Naive thymus-derived CD8-positive, alpha-beta T cell (primary cell): ENCODE results near the gene RNF114. TPM values are rescaled to one million over a fixed set of nuclear protein-coding genes. Genes with fewer than 3 reads are reported as not detected.

ENCODE experiments used
- ATAC-seq, 2 donors: fragments of 150-1000 bp; cut with Tn5 transposase in 1 of 2; sonication (Bioruptor Pico), chemical (Tn5 transposase) in 1 of 2; 1 replicate in 1 of 2; 2 replicates in 1 of 2; pipeline ENCODE4 v1.10.0; 2021; ENCODE audit warnings: mild to moderate bottlenecking in 2 of 2, moderate library complexity in 2 of 2
- POLR2A ChIA-PET: fragments of 350-600 bp; sonication (Branson Sonifier 250); formaldehyde crosslinking; loops from one replicate; lab custom pipeline; 2021; ENCODE audit warnings: antibody characterized with exemption; lab: Charles Lee
- DNase-seq, 10 donors: peaks; one replicate each; pipeline versions ENCODE4 v3.0.0 to v3.0.0-alpha.2; 2020 to 2022
- H3K27ac Mint-ChIP-seq, 10 donors: one replicate each; pipeline ENCODE4 v1.8.0; 2020 to 2022; ENCODE audit warnings: mild to moderate bottlenecking in 10 of 10, mixed read lengths in 10 of 10, moderate library complexity in 4 of 10, inconsistent platforms in 1 of 10
- H3K27me3 Mint-ChIP-seq, 5 donors: one replicate each; pipeline ENCODE4 v1.8.0; 2021 to 2022; ENCODE audit warnings: mixed read lengths in 5 of 5
- H3K36me3 Mint-ChIP-seq, 3 donors: one replicate each; pipeline ENCODE4 v1.8.0; 2020 to 2022; ENCODE audit warnings: mixed read lengths in 3 of 3, mild to moderate bottlenecking in 2 of 3, inconsistent platforms in 1 of 3
- H3K4me1 Mint-ChIP-seq, 4 donors: one replicate each; pipeline ENCODE4 v1.8.0; 2021 to 2022; ENCODE audit warnings: mixed read lengths in 4 of 4
- H3K4me3 Mint-ChIP-seq, 10 donors: one replicate each; pipeline ENCODE4 v1.8.0; 2020 to 2022; ENCODE audit warnings: mild to moderate bottlenecking in 10 of 10, mixed read lengths in 10 of 10, moderate library complexity in 6 of 10, inconsistent platforms in 1 of 10
- H3K9me3 Mint-ChIP-seq, 9 donors: one replicate each; pipeline ENCODE4 v1.8.0; 2020 to 2022; ENCODE audit warnings: mixed read lengths in 9 of 9, mild to moderate bottlenecking in 3 of 9, inconsistent platforms in 1 of 9, moderate library complexity in 1 of 9
- polyA plus RNA-seq, 3 donors: library from polyadenylated mRNA; unstranded; fragments of 300-500 nt; fragmentation: Illumina TruSeq; gene quantifications; one replicate each; pipeline ENCODE4 v1.2.3, GENCODE V29; 2021
- total RNA-seq, 8 experiments: library from RNA in 2 of 8; stranded (reverse) in 2 of 8; gene quantifications; one replicate each; pipeline ENCODE4 v1.2.3 and lab custom pipeline; 2021 to 2026

Gene RNF114
- total and polyA plus RNA-seq, 5 experiments from 2014 or later = 104 to 133 (median 123) TPM

DNA sequence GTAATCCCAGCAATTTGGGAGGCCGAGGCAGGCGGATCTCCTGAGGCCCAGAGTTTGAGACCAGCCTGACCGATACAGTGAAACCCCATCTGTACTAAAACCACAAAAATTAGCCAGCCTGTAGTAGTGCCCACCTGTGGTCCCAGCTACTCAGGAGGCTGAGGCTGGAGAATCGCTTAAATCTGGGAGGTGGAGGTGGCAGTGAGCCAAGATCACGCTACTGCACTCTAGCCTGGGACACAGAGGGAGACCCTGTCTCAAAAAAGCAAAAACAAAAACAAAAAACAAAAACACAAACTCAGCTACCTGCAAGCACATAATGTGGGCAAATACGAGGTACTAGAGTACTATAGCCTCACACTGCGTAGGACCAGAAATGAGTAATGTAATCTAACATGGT lies 17.2 kb upstream of the RNF114 start:
- H3K9me3 Mint-ChIP-seq = no peaks in the 10 kb centered on the region
- POLR2A ChIA-PET = interaction anchor here (0.8 kb wide), 1 partner anchor 16 kb away, joined by 3 read pairs; no protein-coding TSS in a partner anchor
- DNase-seq (no peak), ATAC-seq (no peak)
- no peak overlapping the region for H3K4me3 Mint-ChIP-seq
- H3K36me3 Mint-ChIP-seq = no peaks in the 10 kb centered on the region
- no peak overlapping the region for H3K27ac Mint-ChIP-seq
- no peaks in the 10 kb centered on the region for H3K27me3 Mint-ChIP-seq
- H3K4me1 Mint-ChIP-seq = peaks cover 13 to 25% (median 20%) of the 10 kb centered on the region in 4 donors

DNA sequence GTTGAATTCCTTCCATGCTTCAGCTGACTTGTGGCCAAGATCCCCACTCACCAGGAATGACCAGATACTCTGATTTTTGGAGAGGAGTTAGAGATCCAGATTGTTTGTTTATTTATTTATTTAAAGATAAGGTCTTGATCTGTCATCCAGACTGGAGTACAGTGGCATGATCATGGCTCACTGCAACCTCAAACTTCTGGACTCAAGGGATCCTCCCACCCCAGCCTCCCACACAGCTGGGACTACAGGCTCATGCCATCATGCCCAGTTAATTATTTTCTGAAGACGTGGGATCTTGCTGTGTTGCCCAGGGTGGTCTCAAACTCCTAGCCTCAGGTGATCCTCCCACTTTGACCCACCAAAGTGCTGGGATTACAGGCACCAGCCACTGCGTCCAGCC lies 16.7 kb upstream of the RNF114 start:
- no peaks in the 10 kb centered on the region for H3K36me3 Mint-ChIP-seq
- no peak overlapping the region for H3K27ac Mint-ChIP-seq
- peaks cover 9 to 20% (median 16%) of the 10 kb centered on the region in 4 donors for H3K4me1 Mint-ChIP-seq
- no peak overlapping the region for H3K4me3 Mint-ChIP-seq
- DNase-seq = no peak
- POLR2A ChIA-PET = interaction anchor here (0.8 kb wide), 1 partner anchor 16 kb away, joined by 3 read pairs; no protein-coding TSS in a partner anchor
- H3K27me3 Mint-ChIP-seq = peaks cover 0 to 2% (median 0%) of the 10 kb centered on the region in 5 donors
- no peak for ATAC-seq
- H3K9me3 Mint-ChIP-seq = no peaks in the 10 kb centered on the region

DNA sequence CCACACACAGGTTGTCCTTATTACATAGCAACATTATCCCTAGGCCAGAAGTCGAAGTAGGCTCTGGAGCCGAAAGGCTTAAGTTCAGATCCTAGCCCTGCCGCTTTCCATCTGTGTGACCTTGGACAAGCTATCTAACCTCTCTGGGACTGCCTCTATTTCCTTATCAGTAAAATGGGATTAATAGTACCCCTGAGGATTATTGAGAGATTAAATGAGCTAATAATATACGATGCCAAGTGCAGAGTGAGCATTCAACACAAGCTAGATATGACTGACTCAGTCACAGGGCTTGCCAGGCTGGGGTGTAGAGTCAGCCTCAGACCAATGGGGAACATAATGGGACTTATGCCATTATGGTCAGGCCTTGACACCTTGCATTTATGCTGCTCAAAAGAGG lies 11.9 kb upstream of the RNF114 start:
- ATAC-seq (no peak), DNase-seq (no peak)
- peaks cover 0 to 2% (median 0%) of the 10 kb centered on the region in 5 donors for H3K27me3 Mint-ChIP-seq
- POLR2A ChIA-PET = no interaction called here
- H3K4me1 Mint-ChIP-seq = peaks cover 0 to 8% (median 3%) of the 10 kb centered on the region in 4 donors
- H3K9me3 Mint-ChIP-seq = no peaks in the 10 kb centered on the region
- H3K36me3 Mint-ChIP-seq = no peaks in the 10 kb centered on the region
- no peak overlapping the region for H3K27ac Mint-ChIP-seq
- no peak overlapping the region for H3K4me3 Mint-ChIP-seq

DNA sequence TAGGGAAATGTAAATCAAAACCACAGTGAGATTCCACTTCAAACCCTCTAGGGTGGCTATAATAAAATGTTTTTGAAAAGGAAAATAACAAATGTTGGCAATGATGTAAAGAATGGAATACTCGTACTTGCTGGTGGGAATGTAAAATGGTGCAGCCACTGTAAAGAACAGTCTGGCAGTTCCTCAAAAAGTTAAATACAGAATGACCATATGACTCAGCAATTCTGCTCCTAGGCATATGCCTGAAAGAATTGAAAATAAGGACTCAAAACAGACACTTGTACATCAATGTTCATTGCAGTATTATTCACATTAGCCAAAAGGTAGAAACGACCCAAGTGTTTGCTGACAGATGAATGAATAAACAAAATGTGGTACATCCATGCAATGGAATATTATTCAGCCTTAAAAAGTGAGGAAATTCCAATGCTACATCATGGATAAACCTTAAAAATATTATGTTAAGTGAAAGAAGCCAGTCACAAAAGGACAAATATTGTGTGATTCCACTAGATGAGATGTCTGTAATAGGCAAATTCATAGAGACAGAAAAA lies 10.2 kb upstream of the RNF114 start:
- POLR2A ChIA-PET = no interaction called here
- DNase-seq (no peak), ATAC-seq (no peak)
- Mint-ChIP-seq H3K9me3 (no peaks in the 10 kb centered on the region), H3K4me3 (no peak overlapping the region), H3K4me1 (peaks cover 0 to 8% (median 3%) of the 10 kb centered on the region in 4 donors), H3K27ac (no peak overlapping the region), H3K27me3 (peaks cover 0 to 2% (median 0%) of the 10 kb centered on the region in 5 donors), H3K36me3 (no peaks in the 10 kb centered on the region)

DNA sequence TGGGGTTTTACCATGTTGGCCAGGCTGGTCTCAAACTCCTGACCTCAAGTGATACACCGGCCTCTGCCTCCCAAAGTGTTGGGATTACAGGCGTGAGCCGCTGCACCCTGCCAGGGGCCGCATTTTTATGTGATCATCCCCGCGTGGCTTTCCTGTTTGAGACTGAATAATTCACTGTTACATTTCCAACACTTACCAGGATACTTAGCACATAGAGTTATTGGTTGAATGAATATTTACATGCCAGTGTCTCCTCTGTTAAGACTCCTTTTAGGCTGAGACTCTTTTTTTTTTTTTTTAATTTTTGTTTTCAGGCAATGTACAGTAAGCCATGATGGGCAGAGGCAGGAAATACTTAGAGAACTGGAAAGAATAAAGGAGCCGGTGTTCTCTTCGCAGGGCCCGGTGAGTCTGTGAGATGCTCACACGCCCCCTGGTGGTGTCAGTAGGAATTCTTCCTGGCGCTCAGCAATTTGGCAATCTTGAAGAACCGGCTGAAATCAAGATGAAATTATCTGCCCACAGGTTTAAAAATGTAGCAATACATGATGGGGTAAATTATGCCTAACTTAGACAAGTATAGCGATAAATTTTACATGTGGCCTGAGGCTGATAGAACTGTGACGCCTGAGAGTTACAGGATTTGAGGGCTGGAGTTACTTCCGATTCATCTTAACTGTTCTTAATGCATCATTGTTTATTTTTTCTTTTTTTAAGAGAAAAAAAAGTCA lies 7.6 kb upstream of the RNF114 start:
- H3K36me3 Mint-ChIP-seq = no peaks in the 10 kb centered on the region
- POLR2A ChIA-PET = interaction anchor here (0.7 kb wide), 1 partner anchor 8 kb away, joined by 3 read pairs; no protein-coding TSS in a partner anchor
- peaks cover 0 to 8% (median 3%) of the 10 kb centered on the region in 4 donors for H3K4me1 Mint-ChIP-seq
- peak overlapping the region in 6 of 10 donors; percentile 15 to 62 (median 40) for H3K4me3 Mint-ChIP-seq
- H3K9me3 Mint-ChIP-seq = no peaks in the 10 kb centered on the region
- H3K27ac Mint-ChIP-seq = peak overlapping the region in 9 of 10 donors; percentile 62 to 90 (median 80)
- ATAC-seq = peak; percentile 99
- H3K27me3 Mint-ChIP-seq = peaks cover 0 to 2% (median 0%) of the 10 kb centered on the region in 5 donors
- DNase-seq = peak; percentile 65 to 90 (median 78)

- Mint-ChIP-seq H3K27me3 (peaks cover 0 to 1% (median 0%) of the 10 kb centered on the region in 5 donors), H3K27ac (peak overlapping the region in 2 of 10 donors; percentile 70 to 89), H3K4me3 (no peak overlapping the region), H3K36me3 (no peaks in the 10 kb centered on the region), H3K4me1 (peaks cover 3 to 12% (median 7%) of the 10 kb centered on the region in 4 donors), H3K9me3 (no peaks in the 10 kb centered on the region)
- ATAC-seq (no peak), DNase-seq (no peak)
- POLR2A ChIA-PET = no interaction called here
These were observed 7.1 kb upstream of the RNF114 start for GRCh38 chr20:49929142-49929494.

- H3K9me3 Mint-ChIP-seq = no peaks in the 10 kb centered on the region
- peak overlapping the region in 9 of 10 donors; percentile 56 to 98 (median 82) for H3K27ac Mint-ChIP-seq
- peaks cover 28 to 56% (median 51%) of the 10 kb centered on the region in 4 donors for H3K4me1 Mint-ChIP-seq
- DNase-seq (no peak), ATAC-seq (peak in 1 of 2 donors; percentile 3)
- H3K4me3 Mint-ChIP-seq = peak overlapping the region; percentile 92 to 99 (median 98)
- H3K27me3 Mint-ChIP-seq = no peaks in the 10 kb centered on the region
- H3K36me3 Mint-ChIP-seq = peaks cover 0 to 12% (median 1%) of the 10 kb centered on the region in 3 donors
- POLR2A ChIA-PET = interaction anchor here (0.7 to 3.7 kb wide), 13 partner anchors 14 to 748 kb away, joined by 3 to 30 read pairs (median 5); partner anchors contain the start of genes PEDS1, SLC9A8, SPATA2 and STAU1
These were observed 448 bp upstream of the RNF114 start for GRCh38 chr20:49935746-49936152.

- POLR2A ChIA-PET = interaction anchor here (0.6 to 3.7 kb wide), 9 partner anchors 9 to 879 kb away, joined by 3 to 30 read pairs (median 8); partner anchors contain the start of genes B4GALT5, PEDS1, SLC9A8 and SPATA2
- Mint-ChIP-seq H3K9me3 (no peaks in the 10 kb centered on the region), H3K27ac (peak overlapping the region; percentile 93 to 98 (median 96)), H3K36me3 (peaks cover 0 to 27% (median 5%) of the 10 kb centered on the region in 3 donors), H3K27me3 (no peaks in the 10 kb centered on the region), H3K4me3 (peak overlapping the region; percentile 92 to 99 (median 98)), H3K4me1 (peaks cover 34 to 70% (median 62%) of the 10 kb centered on the region in 4 donors)
- ATAC-seq (no peak), DNase-seq (peak in 2 of 10 donors; percentile 22 to 27)
These were observed 1.1 kb downstream of the RNF114 start for GRCh38 chr20:49937027-49937929.

DNA sequence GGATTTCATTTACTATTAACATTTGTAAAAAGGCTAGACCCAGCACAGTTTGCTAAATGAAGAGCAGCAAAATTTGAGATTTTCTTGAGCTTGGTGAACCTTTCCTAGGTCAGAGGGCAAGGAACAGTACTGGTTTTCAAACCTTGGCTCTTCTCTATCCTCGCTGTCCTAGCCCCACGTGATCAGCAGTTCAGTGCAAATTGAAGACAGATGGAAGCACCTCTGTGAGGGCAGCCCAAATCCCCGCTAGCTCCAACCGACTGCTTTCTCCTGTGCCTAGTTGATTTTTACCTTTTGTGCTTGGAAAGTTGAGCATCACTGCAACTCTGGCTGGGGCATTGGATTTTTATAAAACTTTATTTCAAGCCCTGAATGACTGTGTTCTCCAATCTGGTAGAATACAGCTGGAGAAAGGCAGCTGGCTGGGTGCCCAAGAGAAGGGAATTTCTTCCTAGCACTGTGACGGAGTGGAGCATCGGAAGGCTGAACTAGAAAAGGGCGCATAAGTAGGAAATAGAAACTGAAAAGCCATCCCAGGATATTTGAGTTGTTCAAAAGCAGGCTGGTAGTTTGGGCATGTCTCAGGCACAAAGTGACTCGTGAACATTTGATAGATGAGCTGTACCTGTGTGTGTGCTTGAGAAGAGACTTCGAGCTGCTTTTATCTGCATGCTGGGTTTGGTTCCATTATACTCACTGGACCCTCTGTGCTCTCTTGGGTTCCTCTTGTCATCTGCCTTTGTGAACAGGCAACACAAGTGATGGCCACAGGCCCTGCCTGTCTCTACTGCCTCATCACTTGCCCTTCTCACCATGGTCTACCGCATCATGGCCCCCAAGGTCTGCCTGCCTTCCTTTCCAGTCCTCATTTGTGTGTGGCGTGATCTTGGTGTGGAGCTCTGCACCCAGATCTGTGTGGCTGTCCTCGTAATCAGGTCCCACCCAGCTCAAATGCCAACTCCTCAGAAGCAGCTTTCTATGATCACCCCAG lies 2.3 kb downstream of the RNF114 start:
- ATAC-seq (no peak), DNase-seq (no peak)
- peaks cover 34 to 77% (median 68%) of the 10 kb centered on the region in 4 donors for H3K4me1 Mint-ChIP-seq
- POLR2A ChIA-PET = interaction anchor here (0.6 to 3.7 kb wide), 2 partner anchors 178 to 608 kb away, joined by 3 to 19 read pairs; no protein-coding TSS in a partner anchor
- no peaks in the 10 kb centered on the region for H3K9me3 Mint-ChIP-seq
- H3K4me3 Mint-ChIP-seq = peak overlapping the region; percentile 36 to 98 (median 97)
- H3K27ac Mint-ChIP-seq = peak overlapping the region in 9 of 10 donors; percentile 9 to 98 (median 52)
- H3K36me3 Mint-ChIP-seq = peaks cover 0 to 37% (median 5%) of the 10 kb centered on the region in 3 donors
- H3K27me3 Mint-ChIP-seq = no peaks in the 10 kb centered on the region

GRCh38 chr20:49941456-49941855 lies 5.3 kb downstream of the RNF114 start:
- H3K9me3 Mint-ChIP-seq = no peaks in the 10 kb centered on the region
- peaks cover 0 to 67% (median 9%) of the 10 kb centered on the region in 3 donors for H3K36me3 Mint-ChIP-seq
- peaks cover 32 to 67% (median 58%) of the 10 kb centered on the region in 4 donors for H3K4me1 Mint-ChIP-seq
- POLR2A ChIA-PET = no interaction called here
- H3K27ac Mint-ChIP-seq = peak overlapping the region in 4 of 10 donors; percentile 27 to 75 (median 60)
- no peak for DNase-seq
- no peaks in the 10 kb centered on the region for H3K27me3 Mint-ChIP-seq
- no peak for ATAC-seq
- peak overlapping the region in 3 of 10 donors; percentile 12 to 39 (median 22) for H3K4me3 Mint-ChIP-seq

GRCh38 chr20:49942303-49942702 lies 6.1 kb downstream of the RNF114 start:
- no peak overlapping the region for H3K27ac Mint-ChIP-seq
- no peak overlapping the region for H3K4me3 Mint-ChIP-seq
- DNase-seq = no peak
- ATAC-seq = no peak
- H3K9me3 Mint-ChIP-seq = no peaks in the 10 kb centered on the region
- peaks cover 28 to 63% (median 52%) of the 10 kb centered on the region in 4 donors for H3K4me1 Mint-ChIP-seq
- POLR2A ChIA-PET = no interaction called here
- H3K36me3 Mint-ChIP-seq = peaks cover 0 to 76% (median 13%) of the 10 kb centered on the region in 3 donors
- H3K27me3 Mint-ChIP-seq = no peaks in the 10 kb centered on the region
